ENCODE results near the gene TEAD2. TPM values are rescaled to one million over a fixed set of nuclear protein-coding genes. Genes with fewer than 3 reads are reported as not detected.

Gene TEAD2
- total and polyA plus RNA-seq, 9 of the 15 experiments (the other 6 are each of a cell fraction or from before 2014, with no cell fraction given) = 1.6 to 27.0 (median 13.9) TPM

GRCh38 chr19:49340069-49340864 is 21.9 kb downstream of the TEAD2 start (continued):
- TF ChIP-seq SIN3A (IDR thresholded peaks at IDR 0.05; ENCODE audit: borderline replicate concordance in 2 of 2, control insufficient read depth in 1 of 2, low read depth in 2 of 2, low read length in 2 of 2) (peak in 1 of 2 experiments; percentile 49; a peak in 1 of 4 replicates), PML (IDR thresholded peaks at IDR 0.05; ENCODE audit: low read length) (no peak), CEBPZ (IDR thresholded peaks at IDR 0.05; ENCODE audit: borderline replicate concordance, low read depth, low read length) (no peak), MAFF (IDR thresholded peaks at IDR 0.05; ENCODE audit: low read length) (no peak), ESRRA (IDR thresholded peaks at IDR 0.05; ENCODE audit: borderline replicate concordance, low read depth) (no peak), MYNN (IDR thresholded peaks at IDR 0.05) (no peak), MYNN (CRISPR knock-in tag; IDR thresholded peaks at IDR 0.05) (no peak), CHD1 (IDR thresholded peaks at IDR 0.05; ENCODE audit: low read length) (no peak), MAX (CRISPR knock-in tag; IDR thresholded peaks at IDR 0.05) (no peak), RAD51 (IDR thresholded peaks at IDR 0.05; ENCODE audit: borderline replicate concordance, low read depth) (peak; percentile 82), SP2 (IDR thresholded peaks at IDR 0.05; ENCODE audit: extremely low read depth, low read depth, low read length, poor library complexity, severe bottlenecking) (no peak), LEF1 (IDR thresholded peaks at IDR 0.05) (no peak), XRCC5 (IDR thresholded peaks at IDR 0.05; ENCODE audit: low read depth, low read length) (0 out of 2 replicates have a peak, but pooled peaks have one; percentile 3), ZNF324 (CRISPR knock-in tag; IDR thresholded peaks at IDR 0.05) (no peak), NFATC3 (IDR thresholded peaks at IDR 0.05) (no peak), U2AF2 (optimal IDR thresholded peaks at IDR 0.05; ENCODE audit: low read depth, low read length) (no peak)
- TF ChIP-seq, protein P1, sequence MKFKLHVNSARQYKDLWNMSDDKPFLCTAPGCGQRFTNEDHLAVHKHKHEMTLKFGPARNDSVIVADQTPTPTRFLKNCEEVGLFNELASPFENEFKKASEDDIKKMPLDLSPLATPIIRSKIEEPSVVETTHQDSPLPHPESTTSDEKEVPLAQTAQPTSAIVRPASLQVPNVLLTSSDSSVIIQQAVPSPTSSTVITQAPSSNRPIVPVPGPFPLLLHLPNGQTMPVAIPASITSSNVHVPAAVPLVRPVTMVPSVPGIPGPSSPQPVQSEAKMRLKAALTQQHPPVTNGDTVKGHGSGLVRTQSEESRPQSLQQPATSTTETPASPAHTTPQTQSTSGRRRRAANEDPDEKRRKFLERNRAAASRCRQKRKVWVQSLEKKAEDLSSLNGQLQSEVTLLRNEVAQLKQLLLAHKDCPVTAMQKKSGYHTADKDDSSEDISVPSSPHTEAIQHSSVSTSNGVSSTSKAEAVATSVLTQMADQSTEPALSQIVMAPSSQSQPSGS (CRISPR knock-in tag; IDR thresholded peaks at IDR 0.05) = no peak
- TF ChIP-seq, protein P2, sequence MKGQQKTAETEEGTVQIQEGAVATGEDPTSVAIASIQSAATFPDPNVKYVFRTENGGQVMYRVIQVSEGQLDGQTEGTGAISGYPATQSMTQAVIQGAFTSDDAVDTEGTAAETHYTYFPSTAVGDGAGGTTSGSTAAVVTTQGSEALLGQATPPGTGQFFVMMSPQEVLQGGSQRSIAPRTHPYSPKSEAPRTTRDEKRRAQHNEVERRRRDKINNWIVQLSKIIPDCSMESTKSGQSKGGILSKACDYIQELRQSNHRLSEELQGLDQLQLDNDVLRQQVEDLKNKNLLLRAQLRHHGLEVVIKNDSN (CRISPR knock-in tag; IDR thresholded peaks at IDR 0.05) = peak; percentile 62
- TF ChIP-seq, protein P3, sequence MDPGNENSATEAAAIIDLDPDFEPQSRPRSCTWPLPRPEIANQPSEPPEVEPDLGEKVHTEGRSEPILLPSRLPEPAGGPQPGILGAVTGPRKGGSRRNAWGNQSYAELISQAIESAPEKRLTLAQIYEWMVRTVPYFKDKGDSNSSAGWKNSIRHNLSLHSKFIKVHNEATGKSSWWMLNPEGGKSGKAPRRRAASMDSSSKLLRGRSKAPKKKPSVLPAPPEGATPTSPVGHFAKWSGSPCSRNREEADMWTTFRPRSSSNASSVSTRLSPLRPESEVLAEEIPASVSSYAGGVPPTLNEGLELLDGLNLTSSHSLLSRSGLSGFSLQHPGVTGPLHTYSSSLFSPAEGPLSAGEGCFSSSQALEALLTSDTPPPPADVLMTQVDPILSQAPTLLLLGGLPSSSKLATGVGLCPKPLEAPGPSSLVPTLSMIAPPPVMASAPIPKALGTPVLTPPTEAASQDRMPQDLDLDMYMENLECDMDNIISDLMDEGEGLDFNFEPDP (CRISPR knock-in tag; IDR thresholded peaks at IDR 0.05) = no peak
- TF ChIP-seq, protein P4, sequence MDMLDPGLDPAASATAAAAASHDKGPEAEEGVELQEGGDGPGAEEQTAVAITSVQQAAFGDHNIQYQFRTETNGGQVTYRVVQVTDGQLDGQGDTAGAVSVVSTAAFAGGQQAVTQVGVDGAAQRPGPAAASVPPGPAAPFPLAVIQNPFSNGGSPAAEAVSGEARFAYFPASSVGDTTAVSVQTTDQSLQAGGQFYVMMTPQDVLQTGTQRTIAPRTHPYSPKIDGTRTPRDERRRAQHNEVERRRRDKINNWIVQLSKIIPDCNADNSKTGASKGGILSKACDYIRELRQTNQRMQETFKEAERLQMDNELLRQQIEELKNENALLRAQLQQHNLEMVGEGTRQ (CRISPR knock-in tag; IDR thresholded peaks at IDR 0.05) = peak; percentile 89

All from K562 (cell line).